NCI-H2196 treated with DMSO at 0.1 percent for 48 hours (cell line): Measurements from ENCODE around the gene NUDCD3.

Experiments
- DNase-seq: peaks from one replicate; lab custom pipeline; 2025; ENCODE audit not compliant: unreplicated experiment; lab: John Stamatoyannopoulos, UW

NUDCD3 gene

GRCh38 chr7:44372560-44373417, 117.7 kb downstream of the NUDCD3 start:
- no peak for DNase-seq

GRCh38 chr7:44368885-44369284, 121.6 kb downstream of the NUDCD3 start:
- DNase-seq, result no peak

- DNase-seq, result no peak
Measured at GRCh38 chr7:44368455-44368854, 122.0 kb downstream of the NUDCD3 start.

- DNase-seq, result no peak
Measured at GRCh38 chr7:44367475-44368043, 122.9 kb downstream of the NUDCD3 start.

GRCh38 chr7:44366986-44367385, 123.5 kb downstream of the NUDCD3 start:
- DNase-seq, result no peak

GRCh38 chr7:44353668-44354067, 136.8 kb downstream of the NUDCD3 start:
- DNase-seq, result no peak

- no peak for DNase-seq
Measured at GRCh38 chr7:44348851-44349781, 141.3 kb downstream of the NUDCD3 start.

GRCh38 chr7:44348300-44348699, 142.2 kb downstream of the NUDCD3 start:
- no peak for DNase-seq

- DNase-seq, result no peak
Measured at GRCh38 chr7:44347546-44348114, 142.8 kb downstream of the NUDCD3 start.

- no peak for DNase-seq
Measured at GRCh38 chr7:44346063-44346462, 144.4 kb downstream of the NUDCD3 start.

GRCh38 chr7:44341401-44341800, 149.1 kb downstream of the NUDCD3 start:
- no peak for DNase-seq

- DNase-seq, result no peak
Measured at GRCh38 chr7:44338600-44338999, 151.9 kb downstream of the NUDCD3 start.

GRCh38 chr7:44336491-44336890, 154.0 kb downstream of the NUDCD3 start:
- no peak for DNase-seq

- no peak for DNase-seq
Measured at GRCh38 chr7:44335184-44335583, 155.3 kb downstream of the NUDCD3 start.

GRCh38 chr7:44334734-44335097, 155.7 kb downstream of the NUDCD3 start:
- no peak for DNase-seq

GRCh38 chr7:44333911-44334733, 156.3 kb downstream of the NUDCD3 start:
- no peak for DNase-seq

GRCh38 chr7:44331682-44332081, 158.8 kb downstream of the NUDCD3 start:
- no peak for DNase-seq

- no peak for DNase-seq
Measured at GRCh38 chr7:44330331-44330730, 160.1 kb downstream of the NUDCD3 start.

GRCh38 chr7:44329888-44330287, 160.6 kb downstream of the NUDCD3 start:
- DNase-seq, result no peak
